Neural crest cell (in vitro differentiated cells): ENCODE data around the gene PTX4. TPM values are rescaled to one million over a fixed set of nuclear protein-coding genes. Genes with fewer than 3 reads are reported as not detected.

Experiments used
- DNase-seq: peaks from one replicate; pipeline ENCODE4 v3.0.0; 2021; ENCODE audit warnings: low read depth, mixed read lengths, low spot score
- H3K27ac Mint-ChIP-seq: one replicate; pipeline ENCODE4 v1.8.0; 2021; ENCODE audit warnings: mild to moderate bottlenecking, mixed read lengths; ENCODE audit not compliant: unreplicated experiment
- H3K27me3 Mint-ChIP-seq: 2 replicates; pipeline ENCODE4 v1.8.0; 2021; ENCODE audit warnings: low read depth, mild to moderate bottlenecking, mixed read lengths
- H3K36me3 Mint-ChIP-seq: 2 replicates; pipeline ENCODE4 v1.8.0; 2021; ENCODE audit warnings: low read depth, mild to moderate bottlenecking, mixed read lengths
- H3K4me1 Mint-ChIP-seq: 2 replicates; pipeline ENCODE4 v1.8.0; 2021; ENCODE audit warnings: mixed read lengths
- H3K4me3 Mint-ChIP-seq: one replicate; pipeline ENCODE4 v1.8.0; 2021; ENCODE audit warnings: mild to moderate bottlenecking, mixed read lengths
- H3K9me3 Mint-ChIP-seq: 2 replicates; pipeline ENCODE4 v1.8.0; 2021; ENCODE audit warnings: mixed read lengths
- total RNA-seq: library from RNA; stranded (reverse); gene quantifications from 2 replicates; pipeline ENCODE4 v1.2.1, GENCODE V29; 2021
- TF ChIP-seq, protein P1 (sequence below): fragments of 200-600 bp; sonication (generic); conservative IDR thresholded peaks from 2 replicates; pipeline ENCODE4 v1.5.0; 2021; ENCODE audit warnings: antibody characterized with exemption, mild to moderate bottlenecking

Gene PTX4
- total RNA-seq, 1 donor from 2014 or later = 0.28 TPM

DNA sequence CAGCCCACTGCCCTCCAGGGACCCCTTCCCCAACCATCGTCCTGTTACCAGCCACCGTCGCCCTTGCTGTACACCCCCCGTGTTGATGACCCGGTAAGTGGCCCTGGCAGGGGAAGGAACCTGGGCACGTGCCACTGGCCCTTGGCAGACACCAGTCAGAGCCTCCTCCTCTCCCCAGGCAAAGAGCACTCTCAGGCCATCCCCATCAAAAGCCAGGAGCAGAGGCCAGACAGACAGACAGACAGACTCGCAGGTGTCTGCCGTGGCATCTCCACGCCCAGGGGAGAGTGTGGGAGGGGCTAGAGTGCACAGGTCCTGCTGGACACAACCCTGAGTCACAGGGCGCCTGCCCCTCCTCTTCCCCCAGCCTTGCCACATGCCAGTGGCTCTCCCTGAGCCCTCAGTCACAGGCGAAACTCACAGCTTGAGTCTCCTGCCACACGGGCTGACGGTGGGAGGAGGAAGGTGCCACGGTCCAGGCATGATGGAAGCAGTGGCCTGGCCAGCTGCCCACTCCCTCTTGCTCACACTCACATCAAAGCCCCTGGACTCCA is 21.7 kb downstream of the PTX4 start:
- no peaks in the 10 kb centered on the region for H3K9me3 Mint-ChIP-seq
- TF ChIP-seq, protein P1, sequence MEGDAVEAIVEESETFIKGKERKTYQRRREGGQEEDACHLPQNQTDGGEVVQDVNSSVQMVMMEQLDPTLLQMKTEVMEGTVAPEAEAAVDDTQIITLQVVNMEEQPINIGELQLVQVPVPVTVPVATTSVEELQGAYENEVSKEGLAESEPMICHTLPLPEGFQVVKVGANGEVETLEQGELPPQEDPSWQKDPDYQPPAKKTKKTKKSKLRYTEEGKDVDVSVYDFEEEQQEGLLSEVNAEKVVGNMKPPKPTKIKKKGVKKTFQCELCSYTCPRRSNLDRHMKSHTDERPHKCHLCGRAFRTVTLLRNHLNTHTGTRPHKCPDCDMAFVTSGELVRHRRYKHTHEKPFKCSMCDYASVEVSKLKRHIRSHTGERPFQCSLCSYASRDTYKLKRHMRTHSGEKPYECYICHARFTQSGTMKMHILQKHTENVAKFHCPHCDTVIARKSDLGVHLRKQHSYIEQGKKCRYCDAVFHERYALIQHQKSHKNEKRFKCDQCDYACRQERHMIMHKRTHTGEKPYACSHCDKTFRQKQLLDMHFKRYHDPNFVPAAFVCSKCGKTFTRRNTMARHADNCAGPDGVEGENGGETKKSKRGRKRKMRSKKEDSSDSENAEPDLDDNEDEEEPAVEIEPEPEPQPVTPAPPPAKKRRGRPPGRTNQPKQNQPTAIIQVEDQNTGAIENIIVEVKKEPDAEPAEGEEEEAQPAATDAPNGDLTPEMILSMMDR = no peak
- H3K4me3 Mint-ChIP-seq = no peak overlapping the region
- no peaks in the 10 kb centered on the region for H3K36me3 Mint-ChIP-seq
- no peak overlapping the region for H3K27ac Mint-ChIP-seq
- peaks cover 9% of the 10 kb centered on the region for H3K4me1 Mint-ChIP-seq
- DNase-seq = no peak
- no peaks in the 10 kb centered on the region for H3K27me3 Mint-ChIP-seq

DNA sequence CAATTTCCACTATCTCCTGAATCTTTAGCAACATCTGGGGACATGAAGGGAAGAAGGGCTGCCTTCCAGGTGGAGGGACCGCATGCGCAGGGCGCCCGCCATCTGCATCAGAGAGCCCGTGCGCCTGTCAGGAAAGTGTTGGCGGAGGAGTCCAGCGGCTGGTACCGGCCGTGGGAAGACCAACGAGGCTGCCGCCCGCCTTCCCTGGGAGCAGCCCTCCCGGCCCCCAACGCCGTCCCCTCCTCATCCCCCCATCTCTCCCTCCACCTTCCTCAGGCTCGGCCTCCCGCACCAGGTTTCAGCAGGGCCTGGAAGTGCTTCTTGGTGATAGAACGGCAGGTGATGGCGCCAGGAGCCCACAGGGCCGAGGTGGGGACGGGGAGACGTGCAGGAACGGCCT is 22.7 kb downstream of the PTX4 start:
- Mint-ChIP-seq H3K27ac (no peak overlapping the region), H3K9me3 (no peaks in the 10 kb centered on the region), H3K36me3 (no peaks in the 10 kb centered on the region), H3K4me1 (peaks cover 8% of the 10 kb centered on the region), H3K4me3 (no peak overlapping the region), H3K27me3 (no peaks in the 10 kb centered on the region)
- TF ChIP-seq, protein P1 = no peak
- no peak for DNase-seq

DNA sequence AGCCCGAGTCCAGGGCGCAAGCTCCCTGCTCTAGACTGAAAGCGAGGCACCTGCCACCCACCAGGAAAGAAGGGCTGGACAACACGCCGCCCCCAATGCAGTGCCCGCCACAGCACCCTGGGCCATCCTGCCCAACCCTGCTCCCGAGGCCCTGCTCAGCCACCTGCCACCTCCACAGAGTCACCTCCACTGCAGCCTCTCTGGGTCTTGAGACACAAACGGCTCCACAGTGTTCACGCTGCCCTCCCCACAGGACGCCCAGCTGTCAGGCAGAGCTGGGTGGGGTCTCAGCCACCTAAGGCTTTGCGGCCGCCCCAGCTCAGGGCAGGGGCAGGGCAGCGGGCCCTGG is 23.2 kb downstream of the PTX4 start:
- H3K4me3 Mint-ChIP-seq = no peak overlapping the region
- no peak overlapping the region for H3K27ac Mint-ChIP-seq
- TF ChIP-seq, protein P1 = no peak
- H3K4me1 Mint-ChIP-seq = peaks cover 4% of the 10 kb centered on the region
- no peaks in the 10 kb centered on the region for H3K9me3 Mint-ChIP-seq
- H3K36me3 Mint-ChIP-seq = no peaks in the 10 kb centered on the region
- no peaks in the 10 kb centered on the region for H3K27me3 Mint-ChIP-seq
- DNase-seq = no peak

DNA sequence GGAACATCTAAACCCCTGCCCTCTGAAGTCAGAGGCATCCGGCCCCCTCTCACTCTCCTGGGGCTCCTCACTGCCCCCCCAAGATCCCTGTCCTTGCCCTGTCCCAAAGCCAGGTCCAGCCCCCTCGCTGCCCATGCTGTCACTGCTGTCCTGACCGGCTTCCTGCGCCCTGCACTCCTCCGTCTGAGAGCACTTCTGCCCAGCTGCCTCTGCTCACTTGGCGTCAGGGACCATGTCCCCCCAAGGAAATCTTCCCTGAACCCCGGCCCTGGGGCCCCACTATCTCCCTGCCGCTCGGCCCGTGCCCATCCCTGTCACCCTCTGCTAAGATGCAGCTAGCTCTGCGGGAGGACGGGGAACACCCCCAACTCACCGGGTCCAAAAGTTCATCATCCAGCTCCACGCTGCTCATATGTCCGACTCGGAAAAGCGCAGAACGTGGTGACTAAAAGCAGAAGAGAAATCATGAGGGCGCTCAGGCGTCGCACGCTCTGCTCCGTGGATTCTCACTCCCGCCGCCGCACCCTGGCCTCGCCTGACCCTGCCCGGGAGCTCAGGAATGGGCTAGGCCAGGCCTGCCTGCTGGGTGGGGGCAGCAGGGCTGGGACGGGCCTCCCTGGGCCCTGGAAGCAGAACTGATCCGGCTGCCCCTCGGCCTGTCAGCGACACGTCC is 23.7 kb downstream of the PTX4 start:
- Mint-ChIP-seq H3K36me3 (no peaks in the 10 kb centered on the region), H3K9me3 (no peaks in the 10 kb centered on the region), H3K4me3 (no peak overlapping the region), H3K4me1 (no peaks in the 10 kb centered on the region), H3K27ac (no peak overlapping the region), H3K27me3 (no peaks in the 10 kb centered on the region)
- DNase-seq = no peak
- TF ChIP-seq, protein P1 = no peak

DNA sequence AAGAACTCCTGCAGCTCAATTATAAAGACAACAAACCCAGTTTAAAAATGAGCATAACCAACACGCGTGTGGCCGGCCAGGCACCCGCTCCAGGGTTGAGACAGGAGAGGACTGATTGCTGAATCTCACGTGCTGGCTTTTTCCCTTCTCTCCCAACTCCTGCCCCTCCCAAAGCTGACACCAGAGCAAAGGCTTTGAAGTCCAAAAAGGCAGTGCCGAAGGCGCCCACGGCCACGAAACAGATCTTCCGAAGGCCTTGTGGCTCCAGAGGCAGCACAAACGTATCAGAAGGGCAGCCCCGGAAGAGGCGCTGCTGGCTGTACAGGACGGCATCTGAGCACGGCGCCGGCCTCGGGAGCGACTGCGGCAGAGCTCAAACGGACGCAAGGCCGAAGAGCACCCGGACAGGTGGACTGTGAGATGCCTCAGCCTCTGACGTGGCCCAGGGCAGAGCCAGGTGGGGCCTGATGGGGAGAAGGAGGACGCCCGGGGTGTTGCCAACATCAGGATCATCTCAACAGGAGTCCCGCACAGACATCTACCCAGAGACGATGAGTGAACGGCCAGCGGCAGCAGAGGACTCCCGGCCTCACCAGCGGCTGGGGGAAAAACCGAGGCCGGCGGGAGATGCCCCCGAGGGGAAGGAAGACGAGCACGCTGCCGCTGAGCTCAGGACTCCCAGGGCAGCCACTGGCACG is 24.4 kb downstream of the PTX4 start:
- no peak overlapping the region for H3K27ac Mint-ChIP-seq
- no peak for DNase-seq

More for the DNA sequence above, 24.4 kb downstream of the PTX4 start:
- no peaks in the 10 kb centered on the region for H3K27me3 Mint-ChIP-seq
- TF ChIP-seq, protein P1 = no peak
- no peaks in the 10 kb centered on the region for H3K4me1 Mint-ChIP-seq
- H3K36me3 Mint-ChIP-seq = no peaks in the 10 kb centered on the region
- H3K4me3 Mint-ChIP-seq = no peak overlapping the region
- no peaks in the 10 kb centered on the region for H3K9me3 Mint-ChIP-seq
